ENCODE measurements around the gene HSPA12A.

Gene HSPA12A

DNA sequence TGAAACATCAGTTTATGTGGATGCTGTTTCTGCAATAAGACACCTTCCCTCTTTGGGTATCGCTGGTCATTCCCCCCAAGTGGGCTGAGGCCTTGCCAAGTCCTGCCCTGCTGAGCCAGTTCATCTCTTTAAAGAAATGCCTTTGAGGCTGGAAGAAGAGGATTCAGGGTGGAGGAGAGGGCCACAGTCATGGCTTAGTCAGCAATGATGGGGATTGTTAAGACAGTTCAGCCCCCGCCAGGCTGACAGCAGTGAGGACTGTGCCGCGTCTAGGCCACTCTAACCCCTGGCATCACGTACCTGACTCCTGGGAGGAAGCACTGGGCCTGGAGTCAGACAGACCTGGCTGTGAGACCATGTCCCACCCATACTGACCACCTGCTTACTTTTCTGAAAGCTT, 73.3 kb downstream of the HSPA12A start:
- peaks cover 15% of the 10 kb centered on the region for H3K4me1 ChIP-seq (ENCODE audit: control insufficient read depth, insufficient read depth, low read length)
- H3K36me3 ChIP-seq (ENCODE audit: control insufficient read depth in 2 of 2, insufficient read depth in 2 of 2, low read length in 2 of 2), result peaks cover 4 to 5% of the 10 kb centered on the region in 2 donors
- no peak overlapping the region for H3K4me3 ChIP-seq (ENCODE audit: low read length in 2 of 2)
- H3K27ac ChIP-seq (ENCODE audit: low read length), result no peak overlapping the region
- no peak overlapping the region for H3K9ac ChIP-seq (ENCODE audit: low read length in 2 of 2)
- H3K9me3 ChIP-seq (ENCODE audit: control insufficient read depth in 2 of 2, low read length in 2 of 2), result peaks cover 0 to 7% of the 10 kb centered on the region in 2 donors
- peaks cover 4 to 5% of the 10 kb centered on the region in 2 donors for H3K27me3 ChIP-seq (ENCODE audit: control insufficient read depth in 1 of 2, insufficient read depth in 2 of 2, low read length in 2 of 2)

DNA sequence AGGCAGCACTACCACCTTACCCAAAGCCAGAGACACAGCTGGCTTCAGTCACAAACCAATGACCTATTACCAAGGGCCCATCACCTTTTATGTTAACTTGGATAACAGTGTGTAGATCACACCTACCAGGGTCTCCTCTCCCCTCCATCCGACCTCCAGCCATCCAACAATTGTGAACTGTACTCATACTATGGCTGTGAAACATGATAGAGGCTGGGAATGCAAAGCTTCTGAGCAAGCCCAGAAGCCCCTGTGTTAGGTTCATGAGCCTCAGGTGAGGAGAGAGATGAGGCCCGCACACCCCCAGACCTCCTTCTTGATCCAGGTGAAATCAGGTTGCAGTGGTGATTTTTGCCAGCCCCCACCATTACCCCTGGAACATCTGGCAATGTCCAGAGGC, 73.9 kb downstream of the HSPA12A start:
- Histone ChIP-seq H3K27me3 (ENCODE audit: control insufficient read depth in 1 of 2, insufficient read depth in 2 of 2, low read length in 2 of 2) (peaks cover 4 to 5% of the 10 kb centered on the region in 2 donors), H3K9ac (ENCODE audit: low read length in 2 of 2) (no peak overlapping the region), H3K27ac (ENCODE audit: low read length) (no peak overlapping the region), H3K4me1 (ENCODE audit: control insufficient read depth, insufficient read depth, low read length) (peaks cover 15% of the 10 kb centered on the region), H3K36me3 (ENCODE audit: control insufficient read depth in 2 of 2, insufficient read depth in 2 of 2, low read length in 2 of 2) (peaks cover 0 to 5% of the 10 kb centered on the region in 2 donors), H3K4me3 (ENCODE audit: low read length in 2 of 2) (no peak overlapping the region), H3K9me3 (ENCODE audit: control insufficient read depth in 2 of 2, low read length in 2 of 2) (peaks cover 0 to 7% of the 10 kb centered on the region in 2 donors)

DNA sequence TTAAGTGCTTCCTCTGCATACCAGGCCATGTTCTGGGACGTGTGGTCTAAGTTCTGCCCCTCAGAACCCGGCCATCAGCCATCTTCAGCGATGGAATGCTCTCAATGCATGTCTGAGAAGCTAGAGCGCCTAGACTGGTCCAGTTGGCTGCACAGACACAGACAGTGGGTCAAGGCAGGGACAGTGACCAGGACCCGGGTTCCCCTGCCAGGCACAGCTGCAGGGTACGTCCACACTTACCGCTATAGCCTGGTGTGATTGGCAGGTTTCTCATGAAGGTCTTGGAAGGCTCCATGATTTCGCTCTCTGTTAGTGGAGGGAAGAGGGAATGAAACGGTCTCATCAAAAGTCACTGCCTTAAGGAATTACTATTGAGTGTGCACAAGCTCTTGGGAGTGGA, 74.3 kb downstream of the HSPA12A start:
- peaks cover 0 to 5% of the 10 kb centered on the region in 2 donors for H3K36me3 ChIP-seq (ENCODE audit: control insufficient read depth in 2 of 2, insufficient read depth in 2 of 2, low read length in 2 of 2)
- H3K9ac ChIP-seq (ENCODE audit: low read length in 2 of 2), result no peak overlapping the region
- H3K27me3 ChIP-seq (ENCODE audit: control insufficient read depth in 1 of 2, insufficient read depth in 2 of 2, low read length in 2 of 2), result peaks cover 4 to 5% of the 10 kb centered on the region in 2 donors
- peaks cover 0 to 7% of the 10 kb centered on the region in 2 donors for H3K9me3 ChIP-seq (ENCODE audit: control insufficient read depth in 2 of 2, low read length in 2 of 2)
- H3K4me3 ChIP-seq (ENCODE audit: low read length in 2 of 2), result no peak overlapping the region
- H3K4me1 ChIP-seq (ENCODE audit: control insufficient read depth, insufficient read depth, low read length), result peaks cover 15% of the 10 kb centered on the region
- H3K27ac ChIP-seq (ENCODE audit: low read length), result no peak overlapping the region

DNA sequence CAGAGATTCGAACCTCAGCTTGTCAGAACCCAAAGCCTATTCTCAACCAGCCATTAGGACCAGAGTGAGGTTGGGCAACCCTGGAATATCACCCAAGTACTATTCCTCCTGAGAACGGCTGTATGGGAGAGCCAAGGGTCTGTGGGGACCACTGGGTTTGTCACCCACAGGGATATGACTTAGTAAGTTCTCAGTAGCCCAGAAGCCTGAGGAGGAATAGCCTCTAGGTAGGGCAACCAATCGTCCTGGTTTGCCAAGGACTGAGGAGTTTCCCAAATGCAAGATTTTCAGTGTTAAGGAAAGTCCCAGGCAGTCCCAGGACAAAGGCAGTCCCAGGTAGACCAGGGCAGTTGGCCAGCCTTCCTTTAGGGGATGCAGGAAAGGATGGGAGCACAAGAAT, 74.9 kb downstream of the HSPA12A start:
- Histone ChIP-seq H3K27me3 (ENCODE audit: control insufficient read depth in 1 of 2, insufficient read depth in 2 of 2, low read length in 2 of 2) (peaks cover 4 to 5% of the 10 kb centered on the region in 2 donors), H3K9ac (ENCODE audit: low read length in 2 of 2) (no peak overlapping the region), H3K4me1 (ENCODE audit: control insufficient read depth, insufficient read depth, low read length) (peaks cover 15% of the 10 kb centered on the region), H3K4me3 (ENCODE audit: low read length in 2 of 2) (no peak overlapping the region), H3K9me3 (ENCODE audit: control insufficient read depth in 2 of 2, low read length in 2 of 2) (peaks cover 0 to 7% of the 10 kb centered on the region in 2 donors), H3K27ac (ENCODE audit: low read length) (no peak overlapping the region), H3K36me3 (ENCODE audit: control insufficient read depth in 2 of 2, insufficient read depth in 2 of 2, low read length in 2 of 2) (peaks cover 0 to 5% of the 10 kb centered on the region in 2 donors)

DNA sequence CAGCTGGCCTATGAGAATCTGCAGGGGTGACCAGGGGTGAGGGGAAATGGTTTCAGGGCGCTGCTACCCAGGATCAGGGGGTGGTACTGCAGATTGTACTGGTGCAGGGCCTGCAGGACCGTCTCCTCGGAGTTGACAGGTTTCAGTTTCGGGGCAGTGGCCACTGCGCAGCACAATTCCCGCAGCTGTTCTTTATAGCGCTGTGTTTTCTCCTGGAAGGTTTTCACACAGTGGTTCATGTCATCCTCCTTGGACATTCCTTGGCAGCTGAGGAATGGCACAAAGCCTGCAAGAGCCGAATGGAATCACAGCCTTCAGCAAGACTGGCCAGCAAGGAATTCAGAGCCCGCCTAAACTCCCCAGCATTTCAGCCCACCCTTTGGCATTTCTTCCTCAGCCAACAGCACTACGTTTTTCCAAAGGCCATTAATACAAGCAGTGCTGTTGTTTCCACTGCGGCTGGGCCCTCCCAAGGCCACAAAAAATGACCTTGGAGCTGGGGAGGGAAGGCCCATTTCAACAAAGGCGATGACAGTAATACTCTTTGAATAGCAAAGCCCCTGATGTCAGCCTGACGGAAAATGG, 76.7 kb downstream of the HSPA12A start:
- no peaks in the 10 kb centered on the region for H3K36me3 ChIP-seq (ENCODE audit: control insufficient read depth in 2 of 2, insufficient read depth in 2 of 2, low read length in 2 of 2)
- H3K27me3 ChIP-seq (ENCODE audit: control insufficient read depth in 1 of 2, insufficient read depth in 2 of 2, low read length in 2 of 2), result peaks cover 2% of the 10 kb centered on the region in 2 donors
- H3K4me3 ChIP-seq (ENCODE audit: low read length in 2 of 2), result peak overlapping the region; percentile 33 to 69
- peaks cover 15% of the 10 kb centered on the region for H3K4me1 ChIP-seq (ENCODE audit: control insufficient read depth, insufficient read depth, low read length)
- peak overlapping the region; percentile 46 for H3K27ac ChIP-seq (ENCODE audit: low read length)
- peaks cover 0 to 7% of the 10 kb centered on the region in 2 donors for H3K9me3 ChIP-seq (ENCODE audit: control insufficient read depth in 2 of 2, low read length in 2 of 2)
- peak overlapping the region; percentile 16 to 51 for H3K9ac ChIP-seq (ENCODE audit: low read length in 2 of 2)

DNA sequence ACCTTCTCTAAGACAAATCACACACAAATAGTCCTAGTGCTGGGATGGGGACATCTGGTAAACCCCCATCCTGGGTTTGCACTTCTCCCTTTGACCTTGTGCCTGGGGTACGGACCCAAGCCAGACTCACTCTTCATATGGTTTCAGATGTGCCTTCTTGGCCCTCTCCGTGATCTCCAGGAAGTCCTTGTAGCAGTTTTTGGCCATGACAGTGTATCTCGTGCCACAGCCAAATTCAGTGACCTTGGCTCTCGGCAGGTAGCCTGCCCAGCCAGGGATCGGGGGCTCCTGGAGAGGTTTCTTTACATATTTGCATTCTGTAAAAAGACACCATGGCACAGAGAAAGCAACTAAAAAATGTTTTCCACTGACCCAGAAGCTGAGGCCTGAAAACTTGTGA, 77.7 kb downstream of the HSPA12A start:
- Histone ChIP-seq H3K9ac (ENCODE audit: low read length in 2 of 2) (no peak overlapping the region), H3K4me1 (ENCODE audit: control insufficient read depth, insufficient read depth, low read length) (peaks cover 13% of the 10 kb centered on the region), H3K9me3 (ENCODE audit: control insufficient read depth in 2 of 2, low read length in 2 of 2) (peaks cover 0 to 7% of the 10 kb centered on the region in 2 donors), H3K36me3 (ENCODE audit: control insufficient read depth in 2 of 2, insufficient read depth in 2 of 2, low read length in 2 of 2) (no peaks in the 10 kb centered on the region), H3K27ac (ENCODE audit: low read length) (no peak overlapping the region), H3K4me3 (ENCODE audit: low read length in 2 of 2) (no peak overlapping the region), H3K27me3 (ENCODE audit: control insufficient read depth in 1 of 2, insufficient read depth in 2 of 2, low read length in 2 of 2) (no peaks in the 10 kb centered on the region)

DNA sequence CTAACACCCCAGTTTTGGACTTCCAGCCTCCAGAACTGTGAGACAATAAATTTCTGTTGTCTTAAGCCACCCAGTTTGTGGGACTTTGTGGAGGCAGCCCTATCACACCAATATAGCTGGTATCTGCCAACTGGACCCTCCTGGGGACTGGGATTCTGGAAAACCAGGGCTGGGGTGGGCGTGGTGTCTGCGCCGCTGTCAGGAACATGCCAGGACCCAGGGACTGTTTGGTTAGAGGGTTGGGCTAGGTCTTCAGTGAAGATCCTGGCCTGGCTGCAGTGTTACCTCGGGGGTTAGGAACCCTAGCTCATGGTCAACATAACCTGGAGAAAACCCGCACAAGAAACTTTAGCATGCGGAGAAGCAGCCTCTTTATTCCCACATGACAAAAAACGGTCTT, 79.0 kb downstream of the HSPA12A start:
- no peak overlapping the region for H3K27ac ChIP-seq (ENCODE audit: low read length)

DNA sequence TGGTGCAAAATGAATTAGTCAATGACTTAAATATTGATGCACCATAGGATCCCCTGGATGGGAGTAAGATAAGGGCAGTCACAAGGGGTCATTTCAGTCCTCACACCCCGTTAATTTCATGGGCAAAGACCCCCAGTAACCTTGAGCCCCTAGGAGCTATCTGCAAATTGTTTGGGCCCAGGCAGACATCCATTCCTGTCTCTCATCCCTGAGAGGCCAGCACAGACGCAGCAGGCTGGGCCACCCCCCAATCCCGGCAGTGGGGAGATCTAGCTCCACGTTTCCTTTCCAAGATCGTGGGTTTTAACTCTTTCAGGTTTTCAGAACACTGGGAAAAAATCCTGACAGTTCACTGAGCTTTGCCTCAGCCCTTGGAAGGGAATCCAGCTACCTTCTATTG, 81.5 kb downstream of the HSPA12A start:
- Histone ChIP-seq H3K27ac (ENCODE audit: low read length) (no peak overlapping the region), H3K4me3 (ENCODE audit: low read length in 2 of 2) (no peak overlapping the region), H3K9me3 (ENCODE audit: control insufficient read depth in 2 of 2, low read length in 2 of 2) (no peaks in the 10 kb centered on the region), H3K36me3 (ENCODE audit: control insufficient read depth in 2 of 2, insufficient read depth in 2 of 2, low read length in 2 of 2) (no peaks in the 10 kb centered on the region), H3K4me1 (ENCODE audit: control insufficient read depth, insufficient read depth, low read length) (peaks cover 10% of the 10 kb centered on the region), H3K9ac (ENCODE audit: low read length in 2 of 2) (no peak overlapping the region), H3K27me3 (ENCODE audit: control insufficient read depth in 1 of 2, insufficient read depth in 2 of 2, low read length in 2 of 2) (no peaks in the 10 kb centered on the region)

More for the DNA sequence above, 79.0 kb downstream of the HSPA12A start:
- Histone ChIP-seq H3K9me3 (ENCODE audit: control insufficient read depth in 2 of 2, low read length in 2 of 2) (peaks cover 0 to 7% of the 10 kb centered on the region in 2 donors), H3K4me1 (ENCODE audit: control insufficient read depth, insufficient read depth, low read length) (peaks cover 13% of the 10 kb centered on the region), H3K9ac (ENCODE audit: low read length in 2 of 2) (no peak overlapping the region), H3K36me3 (ENCODE audit: control insufficient read depth in 2 of 2, insufficient read depth in 2 of 2, low read length in 2 of 2) (no peaks in the 10 kb centered on the region), H3K27me3 (ENCODE audit: control insufficient read depth in 1 of 2, insufficient read depth in 2 of 2, low read length in 2 of 2) (no peaks in the 10 kb centered on the region), H3K4me3 (ENCODE audit: low read length in 2 of 2) (no peak overlapping the region)

DNA sequence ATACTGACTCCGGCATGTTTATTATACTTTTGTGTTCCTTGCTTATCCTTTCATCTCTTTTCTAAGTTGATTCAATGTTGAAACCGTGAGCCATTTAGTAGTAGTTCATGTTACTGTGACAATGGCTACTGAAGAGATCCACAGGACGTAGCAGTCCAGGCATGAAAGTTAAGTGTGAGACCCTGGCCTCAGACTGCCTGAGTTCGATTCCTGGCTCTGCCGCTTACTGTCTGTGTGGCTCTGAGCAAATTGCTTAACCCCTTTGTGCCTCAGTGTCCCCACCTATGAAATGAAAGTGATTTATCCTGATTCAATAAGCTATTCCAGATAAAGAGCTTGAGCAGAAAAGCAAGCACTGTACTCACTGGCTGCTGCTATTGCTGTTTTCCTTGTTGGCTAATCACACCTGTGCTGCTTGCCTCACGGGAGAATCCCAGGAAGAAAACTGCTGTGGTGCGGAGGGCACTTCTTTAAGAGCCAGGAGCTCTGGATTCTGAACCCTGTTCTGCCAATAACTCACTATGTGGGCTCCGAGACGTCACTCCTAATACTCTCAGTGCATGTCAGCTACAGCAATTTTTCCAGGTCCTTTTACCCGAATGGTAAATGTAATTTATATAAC, 83.2 kb downstream of the HSPA12A start:
- H3K4me3 ChIP-seq (ENCODE audit: low read length in 2 of 2), result no peak overlapping the region
- H3K4me1 ChIP-seq (ENCODE audit: control insufficient read depth, insufficient read depth, low read length), result no peaks in the 10 kb centered on the region
- no peaks in the 10 kb centered on the region for H3K36me3 ChIP-seq (ENCODE audit: control insufficient read depth in 2 of 2, insufficient read depth in 2 of 2, low read length in 2 of 2)
- no peaks in the 10 kb centered on the region for H3K9me3 ChIP-seq (ENCODE audit: control insufficient read depth in 2 of 2, low read length in 2 of 2)
- no peak overlapping the region for H3K9ac ChIP-seq (ENCODE audit: low read length in 2 of 2)
- no peak overlapping the region for H3K27ac ChIP-seq (ENCODE audit: low read length)
- peaks cover 0 to 6% of the 10 kb centered on the region in 2 donors for H3K27me3 ChIP-seq (ENCODE audit: control insufficient read depth in 1 of 2, insufficient read depth in 2 of 2, low read length in 2 of 2)

DNA sequence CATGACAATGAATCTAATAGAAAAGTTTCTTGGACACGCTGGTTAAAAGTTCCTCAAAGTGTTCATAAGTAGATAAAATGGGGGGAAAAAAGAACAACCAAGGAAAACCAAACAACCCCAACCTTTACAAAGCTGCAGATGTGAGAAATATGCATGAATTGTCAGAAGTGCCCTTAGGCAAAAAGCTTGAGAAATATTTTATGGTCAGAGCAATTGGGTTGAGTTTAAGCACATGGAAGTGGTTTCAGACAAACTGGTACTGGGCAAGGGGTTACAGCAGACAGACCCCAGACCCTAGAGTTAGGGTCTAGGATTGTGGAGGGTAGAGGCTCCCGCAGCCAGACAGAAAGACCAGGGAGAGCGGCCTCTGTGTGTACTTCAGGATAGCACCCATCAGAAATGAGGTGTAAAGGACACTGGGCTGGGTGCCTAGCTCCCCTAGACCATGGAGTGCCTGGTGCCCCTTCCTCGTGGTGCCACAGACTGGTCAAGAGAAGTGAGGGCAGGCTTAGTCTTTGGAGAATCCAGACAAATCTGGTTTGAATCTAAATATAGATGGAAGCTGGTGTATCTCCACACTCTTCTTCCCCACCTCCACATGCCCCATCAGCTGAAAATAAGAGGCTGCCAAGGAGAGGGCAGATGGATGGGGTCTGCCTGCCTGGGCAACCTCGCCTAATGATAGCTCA, 84.4 kb downstream of the HSPA12A start:
- Histone ChIP-seq H3K27me3 (ENCODE audit: control insufficient read depth in 1 of 2, insufficient read depth in 2 of 2, low read length in 2 of 2) (peaks cover 0 to 6% of the 10 kb centered on the region in 2 donors), H3K9me3 (ENCODE audit: control insufficient read depth in 2 of 2, low read length in 2 of 2) (no peaks in the 10 kb centered on the region), H3K4me1 (ENCODE audit: control insufficient read depth, insufficient read depth, low read length) (no peaks in the 10 kb centered on the region), H3K36me3 (ENCODE audit: control insufficient read depth in 2 of 2, insufficient read depth in 2 of 2, low read length in 2 of 2) (no peaks in the 10 kb centered on the region), H3K9ac (ENCODE audit: low read length in 2 of 2) (no peak overlapping the region), H3K4me3 (ENCODE audit: low read length in 2 of 2) (no peak overlapping the region), H3K27ac (ENCODE audit: low read length) (no peak overlapping the region)

DNA sequence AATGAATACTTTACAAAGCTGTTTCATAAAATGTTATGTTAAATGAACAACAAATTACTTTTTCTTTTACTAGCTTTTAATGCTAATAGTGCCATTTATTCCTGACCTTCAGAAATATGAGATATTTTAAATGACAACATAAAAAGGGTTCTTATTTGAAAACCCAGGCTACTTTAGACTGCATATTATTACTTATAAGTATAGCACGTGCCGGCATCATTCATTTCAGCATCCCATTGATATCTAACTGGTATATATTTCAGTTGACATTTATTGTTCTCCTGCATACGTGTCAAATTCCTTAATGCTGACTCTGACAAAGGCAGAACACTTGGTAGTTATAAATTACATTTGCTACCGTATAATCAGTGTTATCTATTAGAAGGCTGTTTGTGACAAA, 86.3 kb downstream of the HSPA12A start:
- Histone ChIP-seq H3K27me3 (ENCODE audit: control insufficient read depth in 1 of 2, insufficient read depth in 2 of 2, low read length in 2 of 2) (peaks cover 0 to 6% of the 10 kb centered on the region in 2 donors), H3K27ac (ENCODE audit: low read length) (no peak overlapping the region), H3K4me3 (ENCODE audit: low read length in 2 of 2) (no peak overlapping the region), H3K9me3 (ENCODE audit: control insufficient read depth in 2 of 2, low read length in 2 of 2) (no peaks in the 10 kb centered on the region), H3K9ac (ENCODE audit: low read length in 2 of 2) (no peak overlapping the region), H3K36me3 (ENCODE audit: control insufficient read depth in 2 of 2, insufficient read depth in 2 of 2, low read length in 2 of 2) (no peaks in the 10 kb centered on the region), H3K4me1 (ENCODE audit: control insufficient read depth, insufficient read depth, low read length) (no peaks in the 10 kb centered on the region)

Measured in stomach smooth muscle (tissue), 2 donors.